Midbrain (tissue), 1 donor: ENCODE results near the gene LAMC1.

ENCODE experiments used
- DNase-seq: peaks from one replicate; lab custom pipeline; 2025; lab: John Stamatoyannopoulos, UW

LAMC1 gene

DNA sequence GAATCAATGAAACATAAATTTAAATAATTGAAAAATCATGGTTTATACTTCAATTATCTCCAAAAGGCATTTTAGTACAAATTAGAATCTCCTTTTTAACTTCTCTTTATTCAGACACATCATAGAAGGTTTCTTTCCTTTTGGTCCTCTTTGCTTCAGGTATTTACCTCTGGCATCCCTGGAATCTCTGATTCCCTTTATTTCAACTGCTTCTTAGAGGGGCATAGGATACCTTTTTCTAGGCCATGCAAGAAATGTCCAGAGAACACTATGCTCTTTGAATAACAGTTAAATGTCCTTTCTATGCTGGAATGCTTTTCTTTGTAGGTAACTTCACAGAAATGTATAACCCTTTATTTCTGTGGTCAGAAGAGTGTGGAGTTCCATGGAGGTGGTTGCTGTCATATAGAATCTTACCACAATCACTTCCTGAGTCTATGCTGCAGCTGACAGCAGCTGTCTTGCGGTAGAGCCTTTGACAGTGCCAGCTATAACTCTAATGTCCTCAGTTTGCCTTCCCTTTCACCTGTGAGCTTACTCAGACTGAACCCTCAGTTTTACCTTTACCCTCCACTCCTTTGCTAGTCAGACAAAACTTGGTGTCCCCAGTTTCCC, 171.4 kb downstream of the LAMC1 start:
- DNase-seq, result no peak

- no peak for DNase-seq
These were observed 171.9 kb downstream of the LAMC1 start for GRCh38 chr1:183195142-183195574.
